NCI-H2196 treated with DMSO at 0.1 percent for 48 hours (cell line): ENCODE measurements around the gene SNX32.

ENCODE experiments used
- DNase-seq: peaks from one replicate; lab custom pipeline; 2025; ENCODE audit not compliant: unreplicated experiment; lab: John Stamatoyannopoulos, UW

Gene SNX32

GRCh38 chr11:65854852-65855837 is 21.4 kb downstream of the SNX32 start:
- no peak for DNase-seq

DNA sequence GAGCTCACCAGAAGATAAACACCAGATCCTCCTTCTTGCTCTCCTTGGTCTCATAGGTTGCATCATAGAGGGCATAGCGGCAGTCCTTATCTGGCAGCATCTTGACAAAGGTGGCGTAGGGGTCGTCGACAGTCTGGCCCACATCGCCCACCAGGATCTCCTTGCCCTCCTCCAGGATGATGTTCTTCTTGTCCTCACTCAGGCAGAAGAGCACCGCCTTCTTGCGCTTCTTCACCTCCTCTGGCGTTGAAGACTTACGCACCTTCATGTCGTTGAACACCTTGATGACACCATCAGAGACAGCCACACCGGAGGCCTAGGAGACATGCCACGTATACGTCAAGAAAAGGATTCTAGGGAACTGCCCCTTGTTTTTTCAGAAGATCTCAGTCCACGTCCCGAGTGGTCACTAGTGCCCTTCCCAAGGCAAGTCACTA is 22.2 kb downstream of the SNX32 start:
- DNase-seq, result no peak

DNA sequence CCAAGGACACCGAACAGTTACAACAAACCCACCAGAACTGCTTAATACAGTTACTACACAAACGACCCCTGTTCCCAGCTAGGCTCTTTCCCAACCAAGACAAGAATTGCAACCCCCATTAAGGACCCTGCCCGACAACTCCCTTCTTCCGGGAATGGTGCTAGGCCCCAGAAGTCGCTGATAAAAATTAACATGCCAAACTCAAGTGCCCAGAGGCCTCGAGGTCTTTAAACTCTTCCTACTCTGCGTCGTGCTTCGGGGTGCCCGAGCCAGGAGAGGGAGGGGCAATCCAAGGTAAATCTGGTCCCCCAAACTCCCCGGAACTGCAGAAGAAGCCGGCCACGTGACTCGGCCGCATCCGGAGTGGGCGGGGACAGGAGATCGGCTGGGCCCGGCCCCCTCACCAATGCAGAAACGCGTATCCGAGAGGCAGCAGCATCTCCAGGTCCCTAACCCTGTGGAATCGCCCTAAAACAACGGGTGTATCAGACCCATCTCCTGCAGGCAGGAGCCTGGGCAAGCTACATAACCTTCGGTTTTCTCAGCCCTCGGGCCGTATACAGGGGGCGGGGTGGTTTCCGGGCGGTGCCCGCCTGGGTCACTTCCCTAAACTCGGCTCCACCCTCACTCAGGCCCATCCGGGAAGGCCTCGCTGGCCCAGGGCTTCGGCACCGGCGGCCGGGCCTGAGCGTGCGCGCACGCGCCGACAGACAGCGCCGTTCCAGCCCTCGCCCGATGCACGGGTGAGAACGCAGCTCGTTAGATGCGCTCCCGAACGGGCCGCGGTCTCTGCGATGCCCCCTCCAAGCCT is 23.1 kb downstream of the SNX32 start:
- peak; percentile 30 for DNase-seq

- DNase-seq, result no peak
Observed at GRCh38 chr11:65857500-65857852, 23.7 kb downstream of the SNX32 start.

- peak; percentile 95 for DNase-seq
Observed at GRCh38 chr11:65857853-65858680, 24.3 kb downstream of the SNX32 start, which contains the start of gene CFL1. Gene CFL1, minus strand, starts transcription at chr11:65858180. Its CDS starts 81 bp downstream, at chr11:65858099.

- peak; percentile 51 for DNase-seq
Observed at GRCh38 chr11:65858681-65859087, 24.9 kb downstream of the SNX32 start.

DNA sequence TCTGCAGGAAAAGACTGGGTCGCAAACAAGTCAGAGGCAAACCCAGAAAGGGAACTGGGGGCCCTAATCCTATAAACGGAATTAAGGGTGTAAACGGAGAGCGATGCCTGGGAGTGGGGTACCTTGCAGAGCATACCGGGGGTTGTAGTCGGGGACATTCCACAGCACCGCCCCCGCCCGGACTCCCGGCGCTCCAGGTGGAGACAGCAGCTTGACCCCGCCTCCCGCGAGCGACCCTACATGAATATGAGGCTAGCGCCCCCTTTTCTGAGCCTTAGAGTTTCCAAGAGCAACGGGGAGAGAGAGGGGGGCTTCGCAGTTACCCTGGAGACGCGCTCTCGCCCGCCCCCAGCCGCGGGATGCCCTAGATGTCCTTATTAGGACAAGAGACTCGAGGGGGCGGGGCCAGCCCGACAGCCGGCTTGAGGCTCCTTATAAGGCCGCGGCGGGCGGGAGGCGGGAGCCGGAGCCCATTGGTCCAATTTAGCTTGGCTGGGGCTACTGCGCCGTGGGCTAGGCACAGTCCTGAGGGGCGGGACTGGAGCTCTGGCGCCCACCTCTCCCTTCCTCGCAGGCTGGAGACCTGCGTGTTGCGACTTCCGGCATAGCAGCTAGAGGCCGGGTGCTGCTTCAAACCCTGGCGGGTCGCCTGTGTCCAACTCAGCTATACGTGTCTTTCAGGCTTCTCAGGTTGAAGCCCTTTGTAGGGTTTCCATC is 25.5 kb downstream of the SNX32 start:
- peak; percentile 99 for DNase-seq

DNA sequence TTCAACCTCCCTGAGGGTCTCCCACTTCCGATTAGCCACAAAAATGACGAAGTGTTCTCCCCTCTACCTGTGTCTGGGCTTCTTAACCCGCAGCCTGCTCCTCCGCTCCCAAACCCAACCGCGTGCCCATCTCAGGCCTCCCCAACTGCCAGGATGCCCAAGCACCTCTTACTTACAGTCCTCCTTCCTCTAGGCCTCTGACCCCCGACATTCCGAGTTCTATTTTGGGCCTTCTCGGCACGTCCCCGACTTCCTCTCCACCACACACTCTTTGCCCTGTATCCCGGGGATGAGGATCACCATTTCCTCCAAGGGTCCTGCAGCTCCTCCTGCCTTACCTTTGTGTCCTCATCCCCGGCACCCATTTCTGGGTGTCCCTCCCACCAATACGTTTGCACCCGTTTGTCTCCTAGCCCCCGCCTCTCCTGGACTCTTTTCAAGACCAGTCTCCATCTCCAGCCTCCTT is 26.1 kb downstream of the SNX32 start:
- no peak for DNase-seq

DNA sequence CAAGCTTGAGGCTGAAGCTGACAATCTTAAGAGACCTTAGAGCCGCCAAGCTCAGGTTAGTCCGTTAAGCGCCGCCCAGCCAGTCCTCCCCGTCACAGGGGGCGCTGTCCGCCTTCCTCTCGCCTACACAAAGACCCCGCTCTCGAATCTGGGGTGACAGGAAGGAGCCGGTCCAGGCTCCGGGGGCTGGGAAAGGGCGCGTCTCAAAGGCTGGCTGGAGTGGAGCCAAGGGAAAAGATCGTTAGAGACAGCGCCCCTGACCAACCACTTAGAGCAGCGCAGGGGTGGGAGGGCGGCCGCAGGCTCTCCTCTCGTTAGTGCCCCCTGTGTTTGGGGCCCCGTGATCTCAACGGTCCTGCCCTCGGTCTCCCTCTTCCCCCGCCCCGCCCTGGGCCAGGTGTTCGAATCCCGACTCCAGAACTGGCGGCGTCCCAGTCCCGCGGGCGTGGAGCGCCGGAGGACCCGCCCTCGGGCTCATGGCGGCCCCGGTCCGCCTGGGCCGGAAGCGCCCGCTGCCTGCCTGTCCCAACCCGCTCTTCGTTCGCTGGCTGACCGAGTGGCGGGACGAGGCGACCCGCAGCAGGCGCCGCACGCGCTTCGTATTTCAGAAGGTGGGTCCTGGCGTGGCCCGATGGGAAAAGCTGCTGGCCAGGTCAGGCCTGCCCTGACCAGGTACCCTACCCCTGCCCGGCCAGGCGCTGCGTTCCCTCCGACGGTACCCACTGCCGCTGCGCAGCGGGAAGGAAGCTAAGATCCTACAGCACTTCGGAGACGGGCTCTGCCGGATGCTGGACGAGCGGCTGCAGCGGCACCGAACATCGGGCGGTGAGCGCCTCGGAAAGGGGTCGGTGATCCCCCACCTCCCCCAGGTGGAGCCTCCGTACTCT is 26.8 kb downstream of the SNX32 start, which contains the start of gene MUS81:
MUS81 (plus strand) TSS at position 156 of the 887 bp plus-strand sequence; CDS start at position 477, 321 bp downstream.
- DNase-seq, result peak; percentile 95

GRCh38 chr11:65861165-65861505 is 27.4 kb downstream of the SNX32 start:
- no peak for DNase-seq

DNA sequence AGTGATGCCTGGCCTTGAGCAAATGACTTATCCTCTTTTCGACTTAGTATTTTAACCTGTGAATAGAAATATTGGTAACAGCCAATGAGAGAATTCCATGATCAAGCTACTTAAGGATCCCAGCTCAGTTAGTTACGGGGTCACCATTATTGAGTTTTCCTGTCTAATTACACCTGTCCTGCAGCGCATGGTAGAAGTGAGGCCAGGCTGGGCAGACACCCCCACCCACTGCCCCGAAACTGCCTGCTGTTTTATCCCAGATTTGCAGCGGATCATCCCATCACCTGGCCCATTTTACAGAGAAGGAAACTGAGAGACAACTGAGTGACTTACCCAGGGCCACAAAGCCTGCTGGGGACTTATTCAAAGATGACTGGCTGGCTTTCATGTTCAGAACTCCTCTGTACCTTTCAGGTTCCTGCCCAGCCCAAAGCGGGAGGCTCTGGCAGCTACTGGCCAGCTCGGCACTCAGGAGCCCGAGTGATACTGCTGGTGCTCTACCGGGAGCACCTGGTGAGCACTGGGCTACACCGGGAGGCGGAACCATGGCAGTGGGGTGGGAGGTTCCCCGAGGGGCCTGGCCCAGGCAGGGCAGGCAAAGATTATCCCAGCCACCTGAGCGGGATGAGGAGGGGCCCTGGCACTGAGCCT is 27.9 kb downstream of the SNX32 start:
- no peak for DNase-seq

- DNase-seq, result no peak
Observed at GRCh38 chr11:65862191-65862735, 28.5 kb downstream of the SNX32 start.

DNA sequence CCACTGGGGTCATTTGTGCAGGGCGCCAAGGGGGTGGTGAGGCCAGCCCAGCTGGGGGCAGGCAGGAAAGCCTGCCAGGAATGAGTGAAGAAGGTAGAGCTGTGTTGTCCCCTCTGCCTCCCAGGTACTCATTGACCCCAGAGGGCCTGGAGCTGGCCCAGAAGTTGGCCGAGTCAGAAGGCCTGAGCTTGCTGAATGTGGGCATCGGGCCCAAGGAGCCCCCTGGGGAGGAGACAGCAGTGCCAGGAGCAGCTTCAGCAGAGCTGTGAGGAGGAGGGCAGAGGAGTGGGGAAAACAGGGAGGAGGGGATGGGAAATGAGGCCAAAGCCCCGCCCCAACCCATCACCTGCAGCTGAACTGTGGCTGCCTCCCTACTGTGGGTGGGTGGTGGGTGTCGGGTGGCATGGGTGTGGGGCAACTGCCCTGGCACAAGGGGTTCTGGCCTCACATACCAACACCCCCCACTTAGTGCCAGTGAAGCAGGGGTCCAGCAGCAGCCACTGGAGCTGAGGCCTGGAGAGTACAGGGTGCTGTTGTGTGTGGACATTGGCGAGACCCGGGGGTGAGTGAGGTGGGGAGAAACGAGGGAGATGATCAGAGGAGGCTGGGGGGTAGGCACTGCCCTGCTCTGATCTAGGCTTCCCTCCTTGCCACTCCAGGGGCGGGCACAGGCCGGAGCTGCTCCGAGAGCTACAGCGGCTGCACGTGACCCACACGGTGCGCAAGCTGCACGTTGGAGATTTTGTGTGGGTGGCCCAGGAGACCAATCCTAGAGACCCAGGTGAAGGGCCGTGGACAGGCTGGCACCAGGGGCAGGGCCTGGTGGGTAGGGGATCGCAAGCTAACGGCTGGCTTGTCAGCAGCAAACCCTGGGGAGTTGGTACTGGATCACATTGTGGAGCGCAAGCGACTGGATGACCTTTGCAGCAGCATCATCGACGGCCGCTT is 29.5 kb downstream of the SNX32 start:
- no peak for DNase-seq

DNA sequence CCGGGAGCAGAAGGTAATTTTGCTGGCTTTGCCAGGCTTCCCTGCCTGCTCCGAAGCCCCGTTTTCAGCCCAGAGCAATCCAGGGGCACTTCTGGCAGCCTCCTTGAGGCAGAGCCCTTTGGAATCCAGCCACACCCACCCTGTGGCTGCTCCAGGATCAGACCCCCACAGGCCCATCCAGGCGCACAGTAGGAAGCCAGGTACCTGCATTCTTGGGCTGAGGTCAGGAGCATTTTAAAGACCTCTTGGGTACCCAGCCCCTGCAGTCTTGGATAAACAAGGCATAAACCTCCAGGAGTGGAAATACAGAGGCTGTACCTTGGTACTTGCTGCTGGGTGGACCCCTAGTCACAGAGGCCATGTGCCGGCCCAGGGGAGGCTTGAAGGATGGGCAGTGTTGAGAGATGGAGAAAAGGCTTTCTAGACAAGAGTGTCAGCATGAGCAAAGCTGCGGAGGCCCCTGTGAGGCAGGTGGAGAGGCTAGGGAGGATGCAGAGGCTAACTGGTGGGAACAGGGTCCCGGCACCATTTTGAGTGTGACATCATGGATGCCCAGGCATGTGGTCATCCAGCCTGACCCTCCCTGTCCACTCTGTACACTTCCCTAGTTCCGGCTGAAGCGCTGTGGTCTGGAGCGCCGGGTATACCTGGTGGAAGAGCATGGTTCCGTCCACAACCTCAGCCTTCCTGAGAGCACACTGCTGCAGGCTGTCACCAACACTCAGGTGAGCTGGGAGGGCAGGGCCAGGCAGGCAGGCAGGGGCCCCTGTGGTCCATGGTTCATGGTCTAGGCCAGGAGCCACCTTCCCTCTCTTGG is 30.3 kb downstream of the SNX32 start:
- DNase-seq, result no peak

DNA sequence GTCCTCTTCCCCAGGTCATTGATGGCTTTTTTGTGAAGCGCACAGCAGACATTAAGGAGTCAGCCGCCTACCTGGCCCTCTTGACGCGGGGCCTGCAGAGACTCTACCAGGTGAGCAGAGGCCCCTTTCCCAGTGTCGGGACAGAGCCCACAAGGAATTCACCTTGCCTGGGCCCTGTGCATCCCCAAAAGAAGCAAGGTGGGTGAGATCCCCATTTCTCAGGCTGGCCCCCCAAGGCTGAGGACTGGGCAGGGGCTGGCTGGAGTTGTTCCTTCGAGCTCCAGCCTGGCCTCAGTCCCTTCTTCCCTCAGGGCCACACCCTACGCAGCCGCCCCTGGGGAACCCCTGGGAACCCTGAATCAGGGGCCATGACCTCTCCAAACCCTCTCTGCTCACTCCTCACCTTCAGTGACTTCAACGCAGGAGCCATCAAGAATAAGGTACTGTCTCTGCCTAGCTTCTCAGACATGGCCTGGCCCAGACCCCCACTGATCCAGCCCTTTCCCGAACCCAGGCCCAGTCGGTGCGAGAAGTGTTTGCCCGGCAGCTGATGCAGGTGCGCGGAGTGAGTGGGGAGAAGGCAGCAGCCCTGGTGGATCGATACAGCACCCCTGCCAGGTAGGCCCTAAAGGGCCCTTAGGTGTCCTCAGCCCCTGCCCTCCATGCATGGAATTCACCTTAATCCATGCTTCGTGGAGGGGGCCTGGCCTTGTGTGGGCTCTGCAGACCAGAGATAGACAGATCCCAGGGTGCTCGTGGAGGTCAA is 31.1 kb downstream of the SNX32 start:
- no peak for DNase-seq
